Activated B cell treated with CpG ODN at 0.5 μM for 24 hours (primary cell): ENCODE results near the gene TDRD9. TPM values are rescaled to one million over a fixed set of nuclear protein-coding genes. Genes with fewer than 3 reads are reported as not detected.

Source experiments
- ATAC-seq: fragments of 200-7000 bp; cut with Tn5 transposase; one replicate; pipeline ENCODE4 v1.10.0; 2021; ENCODE audit warnings: low read depth, mild to moderate bottlenecking, moderate library complexity
- CTCF ChIA-PET: fragments of 350-600 bp; sonication (Branson Sonifier 250); formaldehyde crosslinking; loops from one replicate; lab custom pipeline; 2021; ENCODE audit warnings: antibody characterized with exemption; lab: Charles Lee
- POLR2A ChIA-PET: fragments of 350-600 bp; sonication (Branson Sonifier 250); formaldehyde crosslinking; loops from one replicate; lab custom pipeline; 2021; ENCODE audit warnings: antibody characterized with exemption; lab: Charles Lee
- DNase-seq: peaks from one replicate; pipeline ENCODE4 v3.0.0; 2022
- H3K27ac Mint-ChIP-seq: one replicate; pipeline ENCODE4 v1.8.0; 2020; ENCODE audit warnings: mixed read lengths
- H3K27me3 Mint-ChIP-seq: one replicate; pipeline ENCODE4 v1.8.0; 2021; ENCODE audit warnings: mixed read lengths
- H3K36me3 Mint-ChIP-seq: one replicate; pipeline ENCODE4 v1.8.0; 2021; ENCODE audit warnings: low read depth, mixed read lengths
- H3K4me1 Mint-ChIP-seq: one replicate; pipeline ENCODE4 v1.8.0; 2021; ENCODE audit warnings: mixed read lengths
- H3K4me3 Mint-ChIP-seq: one replicate; pipeline ENCODE4 v1.8.0; 2020; ENCODE audit warnings: mild to moderate bottlenecking, mixed read lengths
- H3K9me3 Mint-ChIP-seq: one replicate; pipeline ENCODE4 v1.8.0; 2020; ENCODE audit warnings: mixed read lengths
- CTCF ChIP-seq: fragments of 200-600 bp; IDR thresholded peaks from one replicate; pipeline ENCODE4 v1.8.0; 2022; ENCODE audit warnings: antibody characterized with exemption, mild to moderate bottlenecking
- intact Hi-C: fragments of 100-400 bp; cut with micrococcal nuclease; formaldehyde crosslinking; loops from one replicate; pipeline ENCODE4 v1.15.1; 2024
- total RNA-seq: library from RNA; stranded (reverse); gene quantifications from 2 replicates; pipeline ENCODE4 v1.2.3, GENCODE V29; 2022

The TDRD9 gene
- total RNA-seq, 1 donor from 2014 or later = 3.1 TPM

GRCh38 chr14:104096751-104097700, 168.8 kb downstream of the TDRD9 start:
- H3K9me3 Mint-ChIP-seq = no peaks in the 10 kb centered on the region
- H3K36me3 Mint-ChIP-seq = no peaks in the 10 kb centered on the region
- peaks cover 5% of the 10 kb centered on the region for H3K27me3 Mint-ChIP-seq
- no peak for DNase-seq
- no peak overlapping the region for H3K27ac Mint-ChIP-seq
- POLR2A ChIA-PET = no interaction called here
- no peak overlapping the region for H3K4me3 Mint-ChIP-seq
- H3K4me1 Mint-ChIP-seq = peaks cover 4% of the 10 kb centered on the region
- ATAC-seq = no peak
- intact Hi-C loops = no loop called here
- CTCF ChIA-PET = interaction anchor here (1.1 kb wide), 1 partner anchor 543 kb away, joined by 3 read pairs; no protein-coding TSS in a partner anchor
- TF ChIP-seq CTCF = no peak

GRCh38 chr14:104098272-104099095, 170.2 kb downstream of the TDRD9 start:
- TF ChIP-seq CTCF = no peak
- CTCF ChIA-PET = no interaction called here
- peaks cover 4% of the 10 kb centered on the region for H3K27me3 Mint-ChIP-seq
- H3K4me1 Mint-ChIP-seq = peaks cover 4% of the 10 kb centered on the region
- DNase-seq (no peak), ATAC-seq (no peak)
- H3K36me3 Mint-ChIP-seq = no peaks in the 10 kb centered on the region
- POLR2A ChIA-PET = no interaction called here
- intact Hi-C loops = no loop called here
- H3K4me3 Mint-ChIP-seq = no peak overlapping the region
- no peak overlapping the region for H3K27ac Mint-ChIP-seq
- no peaks in the 10 kb centered on the region for H3K9me3 Mint-ChIP-seq

- H3K4me3 Mint-ChIP-seq = no peak overlapping the region
- no peak for ATAC-seq
- intact Hi-C loops = no loop called here
- ChIA-PET CTCF (no interaction called here), POLR2A (no interaction called here)
- H3K36me3 Mint-ChIP-seq = no peaks in the 10 kb centered on the region
- H3K27ac Mint-ChIP-seq = no peak overlapping the region
- peaks cover 2% of the 10 kb centered on the region for H3K27me3 Mint-ChIP-seq
- H3K4me1 Mint-ChIP-seq = peaks cover 3% of the 10 kb centered on the region
- no peak for TF ChIP-seq CTCF
- DNase-seq = no peak
- no peaks in the 10 kb centered on the region for H3K9me3 Mint-ChIP-seq
Observed at GRCh38 chr14:104099096-104100041, 171.1 kb downstream of the TDRD9 start.

GRCh38 chr14:104100171-104101085, 172.2 kb downstream of the TDRD9 start:
- CTCF ChIA-PET = no interaction called here
- POLR2A ChIA-PET = no interaction called here
- Mint-ChIP-seq H3K27me3 (no peaks in the 10 kb centered on the region), H3K9me3 (no peaks in the 10 kb centered on the region), H3K4me1 (no peaks in the 10 kb centered on the region), H3K4me3 (no peak overlapping the region), H3K36me3 (no peaks in the 10 kb centered on the region), H3K27ac (no peak overlapping the region)
- DNase-seq (no peak), ATAC-seq (no peak)
- intact Hi-C loops = no loop called here
- TF ChIP-seq CTCF = no peak
